ENCODE results near the gene BAIAP2L1. TPM values are rescaled to one million over a fixed set of nuclear protein-coding genes. Genes with fewer than 3 reads are reported as not detected.
A peak's percentile ranks its signal among the peaks of the same experiment; 100 is the strongest.

BAIAP2L1 gene
- total and polyA plus RNA-seq, 9 of the 15 experiments (the other 6 are each of a cell fraction or from before 2014, with no cell fraction given) = 4.2 to 29.8 (median 15.5) TPM

DNA sequence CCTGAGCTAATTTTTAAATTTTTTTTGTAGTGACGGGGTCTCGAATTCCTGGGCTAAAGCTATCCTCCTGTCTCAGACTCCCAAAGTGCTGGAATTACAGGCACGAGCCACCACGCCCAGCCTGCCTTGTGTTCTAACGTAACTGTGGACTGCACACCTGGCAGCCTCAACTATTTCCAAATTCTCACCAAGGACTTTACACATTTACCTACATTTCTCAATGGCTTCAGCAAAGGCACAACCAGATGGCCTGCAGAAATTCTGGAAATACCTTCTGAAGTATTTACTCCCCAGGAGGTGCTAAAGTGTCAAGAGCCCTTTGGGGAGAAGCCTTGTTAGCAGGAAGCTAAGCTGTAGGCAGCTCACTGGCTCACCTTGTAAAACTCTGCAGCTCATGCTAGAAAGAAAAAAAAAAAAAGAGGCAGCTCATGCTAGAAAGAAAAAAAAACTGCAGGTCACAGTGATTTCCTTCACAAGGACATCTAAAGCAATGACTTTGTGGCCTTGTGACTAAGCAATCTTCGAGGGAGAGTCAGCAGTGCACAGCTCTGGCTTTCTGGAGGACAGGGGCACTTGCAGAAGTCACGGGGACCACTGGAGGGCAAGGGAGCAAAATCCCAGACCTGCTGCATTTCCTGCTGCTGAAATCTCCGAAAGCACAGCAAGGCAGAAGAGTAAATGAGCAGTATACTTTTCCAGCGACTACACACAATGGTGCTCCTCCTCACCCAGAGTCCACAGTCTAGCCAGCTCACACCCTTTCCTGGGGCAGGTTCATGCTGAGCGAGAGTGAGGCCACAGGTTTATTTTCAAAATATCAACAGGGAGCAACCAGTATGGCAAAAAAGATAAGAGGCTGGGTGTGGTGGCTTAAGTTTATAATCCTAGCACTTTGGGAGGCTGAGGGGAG, 40.4 kb downstream of the BAIAP2L1 start (continued):
- no peak for TF ChIP-seq ZNF507 (tag; conservative IDR thresholded peaks at IDR 0.05)
- TF ChIP-seq YY1 (IDR thresholded peaks at IDR 0.05; ENCODE audit: borderline replicate concordance in 1 of 3, control insufficient read depth in 1 of 3, extremely low read depth in 1 of 3, insufficient read depth in 3 of 3, insufficient read length in 1 of 3, insufficient replicate concordance in 2 of 3, low read depth in 1 of 3, low read length in 2 of 3) = no peak
- TF ChIP-seq SMARCA4 (IDR thresholded peaks at IDR 0.05) = peak; percentile 72; the same call in 1 of the 2 replicates
- peak; percentile 70; the same call in 1 of the 2 replicates for TF ChIP-seq SMARCE1 (IDR thresholded peaks at IDR 0.05)
- peak; percentile 19; the same call in 1 of the 2 replicates for TF ChIP-seq ZFX (CRISPR knock-in tag; IDR thresholded peaks at IDR 0.05)
- no peak for TF ChIP-seq ZFP36 (IDR thresholded peaks at IDR 0.05; ENCODE audit: low read depth, low read length, partially characterized antibody)
- TF ChIP-seq ZBTB1 (CRISPR knock-in tag; IDR thresholded peaks at IDR 0.05; ENCODE audit: borderline replicate concordance, low read depth) = no peak
- TF ChIP-seq ZNF785 (CRISPR knock-in tag; IDR thresholded peaks at IDR 0.05) = no peak
- no peak for TF ChIP-seq HOXB6 (CRISPR knock-in tag; IDR thresholded peaks at IDR 0.05; ENCODE audit: borderline replicate concordance)
- no peak for TF ChIP-seq MXI1 (IDR thresholded peaks at IDR 0.05; ENCODE audit: low read depth, low read length)
- no peak for TF ChIP-seq RBM25 (IDR thresholded peaks at IDR 0.05; ENCODE audit: low read depth, low read length, severe bottlenecking)
- no peak for TF ChIP-seq BRF1 (IDR thresholded peaks at IDR 0.05; ENCODE audit: borderline replicate concordance, extremely low read depth, insufficient read length)
- TF ChIP-seq TOE1 (IDR thresholded peaks at IDR 0.05; ENCODE audit: borderline replicate concordance) = no peak; the same call in 1 of the 2 replicates
- no peak for TF ChIP-seq TOE1 (CRISPR knock-in tag; IDR thresholded peaks at IDR 0.05; ENCODE audit: borderline replicate concordance, low read depth)
- TF ChIP-seq, protein P1, sequence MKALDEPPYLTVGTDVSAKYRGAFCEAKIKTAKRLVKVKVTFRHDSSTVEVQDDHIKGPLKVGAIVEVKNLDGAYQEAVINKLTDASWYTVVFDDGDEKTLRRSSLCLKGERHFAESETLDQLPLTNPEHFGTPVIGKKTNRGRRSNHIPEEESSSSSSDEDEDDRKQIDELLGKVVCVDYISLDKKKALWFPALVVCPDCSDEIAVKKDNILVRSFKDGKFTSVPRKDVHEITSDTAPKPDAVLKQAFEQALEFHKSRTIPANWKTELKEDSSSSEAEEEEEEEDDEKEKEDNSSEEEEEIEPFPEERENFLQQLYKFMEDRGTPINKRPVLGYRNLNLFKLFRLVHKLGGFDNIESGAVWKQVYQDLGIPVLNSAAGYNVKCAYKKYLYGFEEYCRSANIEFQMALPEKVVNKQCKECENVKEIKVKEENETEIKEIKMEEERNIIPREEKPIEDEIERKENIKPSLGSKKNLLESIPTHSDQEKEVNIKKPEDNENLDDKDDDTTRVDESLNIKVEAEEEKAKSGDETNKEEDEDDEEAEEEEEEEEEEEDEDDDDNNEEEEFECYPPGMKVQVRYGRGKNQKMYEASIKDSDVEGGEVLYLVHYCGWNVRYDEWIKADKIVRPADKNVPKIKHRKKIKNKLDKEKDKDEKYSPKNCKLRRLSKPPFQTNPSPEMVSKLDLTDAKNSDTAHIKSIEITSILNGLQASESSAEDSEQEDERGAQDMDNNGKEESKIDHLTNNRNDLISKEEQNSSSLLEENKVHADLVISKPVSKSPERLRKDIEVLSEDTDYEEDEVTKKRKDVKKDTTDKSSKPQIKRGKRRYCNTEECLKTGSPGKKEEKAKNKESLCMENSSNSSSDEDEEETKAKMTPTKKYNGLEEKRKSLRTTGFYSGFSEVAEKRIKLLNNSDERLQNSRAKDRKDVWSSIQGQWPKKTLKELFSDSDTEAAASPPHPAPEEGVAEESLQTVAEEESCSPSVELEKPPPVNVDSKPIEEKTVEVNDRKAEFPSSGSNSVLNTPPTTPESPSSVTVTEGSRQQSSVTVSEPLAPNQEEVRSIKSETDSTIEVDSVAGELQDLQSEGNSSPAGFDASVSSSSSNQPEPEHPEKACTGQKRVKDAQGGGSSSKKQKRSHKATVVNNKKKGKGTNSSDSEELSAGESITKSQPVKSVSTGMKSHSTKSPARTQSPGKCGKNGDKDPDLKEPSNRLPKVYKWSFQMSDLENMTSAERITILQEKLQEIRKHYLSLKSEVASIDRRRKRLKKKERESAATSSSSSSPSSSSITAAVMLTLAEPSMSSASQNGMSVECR (CRISPR knock-in tag; IDR thresholded peaks at IDR 0.05) = no peak
- no peak for TF ChIP-seq GATAD2A (IDR thresholded peaks at IDR 0.05)
- no peak for TF ChIP-seq CGGBP1 (CRISPR knock-in tag; IDR thresholded peaks at IDR 0.05)
- no peak for TF ChIP-seq GABPA (tag; conservative IDR thresholded peaks at IDR 0.05; ENCODE audit: low read depth)
- no peak for TF ChIP-seq RUNX1 (IDR thresholded peaks at IDR 0.05; ENCODE audit: low read depth)
- no peak for TF ChIP-seq GTF2B (IDR thresholded peaks at IDR 0.05; ENCODE audit: extremely low read depth, insufficient read length)
- peak; percentile 77; the same call in 1 of the 2 replicates for TF ChIP-seq BCOR (IDR thresholded peaks at IDR 0.05)
